SU-DHL-6 (cell line): ENCODE measurements around the gene C5orf15.
A peak's percentile ranks its signal among the peaks of the same experiment; 100 is the strongest.

Experiments
- H2AFZ ChIP-seq: fragments of 200-600 bp; sonication (generic); 2 replicates; pipeline ENCODE4 v1.6.1; 2014; ENCODE audit warnings: low read depth, mild to moderate bottlenecking, moderate library complexity, mixed read lengths, antibody characterized with exemption, low read length; ENCODE audit not compliant: severe bottlenecking
- H3F3A ChIP-seq: fragments of 200-600 bp; shearing (Covaris generic); 2 replicates; pipeline ENCODE4 v1.6.0; 2016; ENCODE audit warnings: antibody characterized with exemption, mild to moderate bottlenecking; ENCODE audit not compliant: insufficient read depth
- H3K27ac ChIP-seq: fragments of 200-600 bp; sonication (generic); 2 replicates; pipeline ENCODE4 v1.5.1; 2016; ENCODE audit warnings: low read depth, mild to moderate bottlenecking, low read length, moderate library complexity, mixed read lengths
- H3K27me3 ChIP-seq: fragments of 200-600 bp; sonication (generic), shearing (Covaris generic); 2 replicates; pipeline ENCODE4 v1.6.0; 2014; ENCODE audit warnings: mild to moderate bottlenecking, low read length
- H3K36me3 ChIP-seq: fragments of 200-600 bp; sonication (generic); 2 replicates; pipeline ENCODE4 v1.6.1; 2014; ENCODE audit warnings: mild to moderate bottlenecking, low read length, mixed read lengths
- H3K4me2 ChIP-seq: fragments of 300-600, 200-600 bp; shearing (Covaris generic), sonication (generic); 2 replicates; pipeline ENCODE4 v1.6.0; 2014; ENCODE audit warnings: low read length, low read depth, mild to moderate bottlenecking; ENCODE audit not compliant: poor library complexity, severe bottlenecking
- H3K4me3 ChIP-seq: fragments of 200-600 bp; sonication (generic); 2 replicates; pipeline ENCODE4 v1.5.1; 2014; ENCODE audit warnings: antibody characterized with exemption, low read length, mild to moderate bottlenecking, mixed read lengths; ENCODE audit not compliant: insufficient read depth, poor library complexity, severe bottlenecking
- H3K79me2 ChIP-seq: fragments of 200-600 bp; sonication (generic); 2 replicates; pipeline ENCODE4 v1.6.1; 2014; ENCODE audit warnings: mild to moderate bottlenecking, low read length, moderate library complexity; ENCODE audit not compliant: insufficient read depth
- H3K9ac ChIP-seq: fragments of 200-600 bp; sonication (generic); 2 replicates; pipeline ENCODE4 v1.7.0; 2014; ENCODE audit warnings: mild to moderate bottlenecking, low read length
- H3K9me2 ChIP-seq: fragments of 200-600 bp; sonication (generic); replicated peaks from 2 replicates; pipeline ENCODE4 v1.6.1; 2014; ENCODE audit warnings: low read length; ENCODE audit not compliant: insufficient read depth
- H3K9me3 ChIP-seq: fragments of 200-600 bp; sonication (generic); 2 replicates; pipeline ENCODE4 v1.6.1; 2014; ENCODE audit warnings: low read length, mixed read lengths; ENCODE audit not compliant: insufficient read depth
- H4K20me1 ChIP-seq: fragments of 200-600 bp; sonication (generic); 2 replicates; pipeline ENCODE4 v1.6.1; 2014; ENCODE audit warnings: low read depth, mild to moderate bottlenecking, antibody characterized with exemption, low read length, moderate library complexity, mixed read lengths
- CTCF ChIP-seq: fragments of 200-600 bp; sonication (generic); IDR thresholded peaks from one replicate; pipeline ENCODE4 v1.5.1; 2017; ENCODE audit warnings: antibody characterized with exemption, mild to moderate bottlenecking, low read length, moderate library complexity; ENCODE audit not compliant: insufficient read depth, poor library complexity, severe bottlenecking
- EZH2phosphoT487 ChIP-seq: fragments of 200-600 bp; sonication (generic), shearing (Covaris generic); conservative IDR thresholded peaks from 2 replicates; pipeline ENCODE4 v1.6.1; 2018; ENCODE audit warnings: mild to moderate bottlenecking, antibody characterized with exemption, low read length, moderate library complexity, mixed read lengths

Gene C5orf15

GRCh38 chr5:133933670-133934295 lies 34.6 kb downstream of the C5orf15 start:
- H3F3A ChIP-seq = no peaks in the 10 kb centered on the region
- TF ChIP-seq EZH2phosphoT487 (no peak), CTCF (no peak)
- no peaks in the 10 kb centered on the region for H3K36me3 ChIP-seq
- H3K79me2 ChIP-seq = no peaks in the 10 kb centered on the region
- no peak overlapping the region for H2AFZ ChIP-seq
- H3K27ac ChIP-seq = peak overlapping the region; percentile 54
- no peak overlapping the region for H3K4me3 ChIP-seq
- H3K4me2 ChIP-seq = no peak overlapping the region
- H3K9ac ChIP-seq = no peak overlapping the region; the same call in 1 of the 2 replicates
- no peaks in the 10 kb centered on the region for H3K9me3 ChIP-seq
- no peaks in the 10 kb centered on the region for H4K20me1 ChIP-seq
- no peaks in the 10 kb centered on the region for H3K9me2 ChIP-seq
- H3K27me3 ChIP-seq = no peaks in the 10 kb centered on the region

GRCh38 chr5:133933169-133933509 lies 35.3 kb downstream of the C5orf15 start:
- Histone ChIP-seq H3K79me2 (no peaks in the 10 kb centered on the region), H3K9me2 (no peaks in the 10 kb centered on the region), H3K27me3 (no peaks in the 10 kb centered on the region), H3K36me3 (no peaks in the 10 kb centered on the region), H3K4me2 (no peak overlapping the region), H3F3A (no peaks in the 10 kb centered on the region), H2AFZ (no peak overlapping the region), H3K9me3 (no peaks in the 10 kb centered on the region), H4K20me1 (no peaks in the 10 kb centered on the region), H3K4me3 (no peak overlapping the region), H3K9ac (no peak overlapping the region), H3K27ac (peak overlapping the region; percentile 54)
- TF ChIP-seq EZH2phosphoT487 (no peak), CTCF (no peak)

- no peak for TF ChIP-seq EZH2phosphoT487
- no peak for TF ChIP-seq CTCF
- Histone ChIP-seq H3K36me3 (no peaks in the 10 kb centered on the region), H2AFZ (no peak overlapping the region), H3K27me3 (no peaks in the 10 kb centered on the region), H3K79me2 (no peaks in the 10 kb centered on the region), H4K20me1 (no peaks in the 10 kb centered on the region), H3F3A (no peaks in the 10 kb centered on the region), H3K27ac (peak overlapping the region; percentile 54), H3K9ac (no peak overlapping the region), H3K9me3 (no peaks in the 10 kb centered on the region), H3K4me2 (no peak overlapping the region), H3K4me3 (no peak overlapping the region), H3K9me2 (no peaks in the 10 kb centered on the region)
Observed at GRCh38 chr5:133932441-133933168, 35.8 kb downstream of the C5orf15 start.
